GM10248 (cell line): Measurements from ENCODE around the gene TRAPPC6A.

Experiments used
- CTCF ChIA-PET: fragments of 300-600 bp; sonication (Branson Sonifier 250); formaldehyde crosslinking; extraction: SDS; loops from one replicate; lab custom pipeline; 2021; ENCODE audit warnings: antibody characterized with exemption; lab: Yijun Ruan, JAX
- POLR2A ChIA-PET: fragments of 350-650 bp; sonication (Branson Sonifier 250); formaldehyde crosslinking; extraction: SDS; loops from one replicate; lab custom pipeline; 2020; ENCODE audit warnings: antibody characterized with exemption; lab: Yijun Ruan, JAX
- DNase-seq: peaks from one replicate; pipeline ENCODE4 v3.0.0; 2012; ENCODE audit errors: extremely low spot score
- TF ChIP-seq, protein P1 (sequence below): IDR thresholded peaks from 2 replicates; pipeline ENCODE4 v1.5.1; 2012; ENCODE audit warnings: mild to moderate bottlenecking, low read depth; ENCODE audit errors: extremely low read depth, missing control alignments, control extremely low read depth

The TRAPPC6A gene

GRCh38 chr19:45118106-45118505, 59.9 kb downstream of the TRAPPC6A start:
- POLR2A ChIA-PET: interaction anchor here (1.0 to 1.4 kb wide), 2 partner anchors 15 to 18 kb away, joined by 3 read pairs; no protein-coding TSS in a partner anchor
- TF ChIP-seq, protein P1, sequence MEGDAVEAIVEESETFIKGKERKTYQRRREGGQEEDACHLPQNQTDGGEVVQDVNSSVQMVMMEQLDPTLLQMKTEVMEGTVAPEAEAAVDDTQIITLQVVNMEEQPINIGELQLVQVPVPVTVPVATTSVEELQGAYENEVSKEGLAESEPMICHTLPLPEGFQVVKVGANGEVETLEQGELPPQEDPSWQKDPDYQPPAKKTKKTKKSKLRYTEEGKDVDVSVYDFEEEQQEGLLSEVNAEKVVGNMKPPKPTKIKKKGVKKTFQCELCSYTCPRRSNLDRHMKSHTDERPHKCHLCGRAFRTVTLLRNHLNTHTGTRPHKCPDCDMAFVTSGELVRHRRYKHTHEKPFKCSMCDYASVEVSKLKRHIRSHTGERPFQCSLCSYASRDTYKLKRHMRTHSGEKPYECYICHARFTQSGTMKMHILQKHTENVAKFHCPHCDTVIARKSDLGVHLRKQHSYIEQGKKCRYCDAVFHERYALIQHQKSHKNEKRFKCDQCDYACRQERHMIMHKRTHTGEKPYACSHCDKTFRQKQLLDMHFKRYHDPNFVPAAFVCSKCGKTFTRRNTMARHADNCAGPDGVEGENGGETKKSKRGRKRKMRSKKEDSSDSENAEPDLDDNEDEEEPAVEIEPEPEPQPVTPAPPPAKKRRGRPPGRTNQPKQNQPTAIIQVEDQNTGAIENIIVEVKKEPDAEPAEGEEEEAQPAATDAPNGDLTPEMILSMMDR: no peak
- DNase-seq: no peak
- CTCF ChIA-PET: interaction anchor here (1.3 to 3.1 kb wide), 5 partner anchors 8 to 26 kb away, joined by 4 to 19 read pairs (median 5); no protein-coding TSS in a partner anchor

DNA sequence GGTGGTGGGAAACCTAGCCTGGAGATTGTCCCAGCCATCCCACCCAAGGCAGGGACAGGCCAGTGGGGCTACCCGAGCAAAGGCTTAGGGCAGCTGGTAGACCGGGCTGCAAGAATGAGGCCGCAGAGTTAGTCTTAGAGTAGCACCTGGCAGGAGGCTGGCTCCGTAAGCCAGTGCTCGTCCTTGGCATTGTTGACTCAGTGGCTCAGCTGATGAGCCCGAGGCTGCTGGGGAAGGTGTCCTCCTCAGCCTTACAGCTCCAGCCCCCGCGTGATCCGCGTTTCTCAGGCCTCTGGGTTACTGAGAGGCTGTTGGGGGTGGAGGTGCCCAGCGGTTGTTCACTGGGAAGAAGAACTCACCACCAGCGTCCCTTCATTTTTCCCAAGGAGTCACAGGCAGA, 60.4 kb downstream of the TRAPPC6A start:
- TF ChIP-seq, protein P1: no peak
- DNase-seq: no peak
- ChIA-PET POLR2A (interaction anchor here (1.0 to 1.4 kb wide), 2 partner anchors 15 to 19 kb away, joined by 3 read pairs; no protein-coding TSS in a partner anchor), CTCF (interaction anchor here (1.3 to 3.1 kb wide), 5 partner anchors 8 to 25 kb away, joined by 4 to 19 read pairs (median 5); no protein-coding TSS in a partner anchor)

DNA sequence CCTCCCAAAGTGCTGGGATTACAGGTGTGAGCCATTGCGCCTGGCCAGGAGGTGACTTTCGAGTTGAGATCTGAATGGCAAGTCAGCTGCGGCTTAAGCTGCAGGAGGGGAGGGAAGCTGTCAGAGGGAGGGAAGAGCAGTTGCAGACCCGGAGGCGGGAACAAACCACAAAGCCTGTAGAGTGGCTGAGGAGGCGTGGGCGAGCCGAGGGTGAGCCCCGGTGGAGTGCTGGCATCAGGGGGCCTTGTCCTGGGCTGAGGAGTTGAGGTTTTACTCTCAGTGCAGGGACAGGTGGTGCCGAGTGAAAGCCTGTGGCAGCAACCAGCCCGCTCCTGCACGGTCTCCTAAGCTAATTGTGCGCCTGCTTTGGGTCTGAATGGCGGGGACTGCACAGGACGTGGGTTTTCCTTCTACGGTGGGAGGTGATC, 60.9 kb downstream of the TRAPPC6A start:
- CTCF ChIA-PET: interaction anchor here (1.3 to 3.1 kb wide), 5 partner anchors 9 to 48 kb away, joined by 3 to 19 read pairs (median 5); no protein-coding TSS in a partner anchor
- DNase-seq: peak; percentile 78
- POLR2A ChIA-PET: interaction anchor here (1.4 kb wide), 1 partner anchor 19 kb away, joined by 3 read pairs; no protein-coding TSS in a partner anchor
- TF ChIP-seq, protein P1: no peak

DNA sequence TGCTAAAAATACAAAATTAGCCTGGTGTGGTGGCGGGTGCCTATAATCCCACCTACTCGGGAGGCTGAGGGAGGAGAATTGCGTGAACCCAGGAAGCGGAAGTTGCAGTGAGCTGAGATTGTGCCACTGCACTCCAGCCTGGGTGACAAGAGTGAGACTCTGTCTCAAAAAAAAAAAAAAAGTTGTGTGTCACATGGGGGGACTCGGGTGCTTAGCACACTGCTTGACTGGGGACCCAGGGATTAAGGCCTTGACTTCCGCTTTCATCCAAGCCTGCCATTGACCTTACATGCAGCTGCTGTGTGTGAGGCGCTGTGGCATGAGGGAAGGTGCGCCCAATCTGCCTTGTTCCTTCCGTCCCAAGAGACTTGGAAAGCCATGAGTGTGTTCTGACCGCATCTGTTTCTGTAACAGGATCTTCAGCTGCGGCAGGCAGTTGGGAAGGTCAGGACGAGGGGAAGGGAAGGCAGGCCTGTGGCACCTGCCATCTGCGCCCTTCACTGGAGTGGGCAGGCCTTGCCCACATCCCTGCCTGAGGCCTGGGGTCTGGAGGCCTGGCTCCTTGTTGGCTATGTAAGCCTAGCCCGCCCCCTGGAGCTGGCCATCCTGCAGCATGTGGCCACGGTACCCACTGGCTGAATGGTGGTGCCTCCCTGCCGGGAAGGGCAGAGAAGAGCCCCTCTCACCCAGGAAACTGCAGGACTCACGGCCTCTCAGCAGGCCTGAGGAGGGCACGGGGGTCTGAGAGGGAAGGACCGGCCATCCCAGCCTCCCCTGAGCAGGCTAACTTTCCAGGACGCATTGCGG, 62.0 kb downstream of the TRAPPC6A start:
- CTCF ChIA-PET: interaction anchor here (1.6 to 3.1 kb wide), 2 partner anchors 10 to 49 kb away, joined by 3 to 19 read pairs; no protein-coding TSS in a partner anchor
- no peak for DNase-seq
- POLR2A ChIA-PET: no interaction called here
- TF ChIP-seq, protein P1: no peak

- DNase-seq: no peak
- ChIA-PET POLR2A (interaction anchor here (0.8 kb wide), 1 partner anchor 478 kb away, joined by 3 read pairs; no protein-coding TSS in a partner anchor), CTCF (interaction anchor here (2.6 kb wide), 1 partner anchor 12 kb away, joined by 15 read pairs; no protein-coding TSS in a partner anchor)
- TF ChIP-seq, protein P1: no peak
These were observed 63.9 kb downstream of the TRAPPC6A start for GRCh38 chr19:45114116-45114515.

- POLR2A ChIA-PET: interaction anchor here (0.8 kb wide), 1 partner anchor 478 kb away, joined by 3 read pairs; no protein-coding TSS in a partner anchor
- CTCF ChIA-PET: interaction anchor here (1.6 to 2.6 kb wide), 2 partner anchors 11 to 12 kb away, joined by 8 to 15 read pairs; no protein-coding TSS in a partner anchor
- no peak for DNase-seq
- TF ChIP-seq, protein P1: no peak
These were observed 64.4 kb downstream of the TRAPPC6A start for GRCh38 chr19:45113628-45114027.
